Gastroesophageal sphincter (tissue), 4 donors: ENCODE measurements around the gene ANKRD9. TPM values are rescaled to one million over a fixed set of nuclear protein-coding genes. Genes with fewer than 3 reads are reported as not detected.

Experiments used
- ATAC-seq: fragments of 150-250 bp; one replicate; pipeline ENCODE4 v1.9.1; 2016; ENCODE audit warnings: mild to moderate bottlenecking, moderate library complexity
- H3K27ac ChIP-seq, 4 donors: fragments of 200-600 bp; sonication (generic) in 3 of 4; 1 replicate in 3 of 4; 2 replicates in 1 of 4; pipeline ENCODE4 v1.5.1; 2016 to 2019
- H3K27me3 ChIP-seq: fragments of 200-600 bp; sonication (generic); one replicate; pipeline ENCODE4 v1.5.1; 2019
- H3K36me3 ChIP-seq, 2 donors: fragments of 200-600 bp; sonication (generic); one replicate each; pipeline ENCODE4 v1.5.1; 2019; ENCODE audit warnings: control low read depth in 1 of 2
- H3K4me1 ChIP-seq, 3 donors: fragments of 200-600 bp; sonication (generic); 1 replicate in 2 of 3; 2 replicates in 1 of 3; pipeline ENCODE4 v1.5.1; 2016 to 2019; ENCODE audit warnings: control low read depth in 2 of 3
- H3K4me3 ChIP-seq, 2 donors: fragments of 200-600 bp; sonication (generic); one replicate each; pipeline ENCODE4 v1.5.1; 2019; ENCODE audit warnings: mild to moderate bottlenecking in 1 of 2, moderate library complexity in 1 of 2
- H3K9me3 ChIP-seq, 3 donors: fragments of 200-600 bp; sonication (generic); one replicate each; pipeline ENCODE4 v1.5.1; 2017 to 2019; ENCODE audit warnings: control low read depth in 2 of 3
- EP300 ChIP-seq: sonication (generic); formaldehyde crosslinking; IDR thresholded peaks from one replicate; pipeline ENCODE4 v1.6.1; 2017; ENCODE audit warnings: antibody characterized with exemption, mild to moderate bottlenecking
- POLR2A ChIP-seq, 2 donors: fragments of 450-650 bp; IDR thresholded peaks; one replicate each; pipeline ENCODE4 v1.6.1; 2017; ENCODE audit warnings: antibody characterized with exemption in 2 of 2, mild to moderate bottlenecking in 2 of 2, moderate library complexity in 1 of 2
- POLR2AphosphoS5 ChIP-seq: sonication (generic); formaldehyde crosslinking; IDR thresholded peaks from one replicate; pipeline ENCODE4 v1.6.1; 2017; ENCODE audit warnings: antibody characterized with exemption
- WGBS, 2 donors: methylation state at CpG; one replicate each; pipeline ENCODE4 v1.1.5; 2018; ENCODE audit warnings: low coverage in 1 of 2; 5-methylcytosine and 5-hydroxymethylcytosine counted together
- total RNA-seq, 4 donors: library from RNA; depleted of rRNA; stranded (reverse); fragments of >200 nt; gene quantifications; one replicate each; pipeline ENCODE4 v1.1.0, GENCODE V29; 2016
- TF ChIP-seq, protein P1 (sequence below), 4 experiments: fragments of 200-600 bp in 2 of 4; fragments of 450-650 bp in 2 of 4; sonication (generic) in 1 of 4; IDR thresholded peaks; one replicate each; pipeline ENCODE4 v1.5.1; 2017 to 2019; ENCODE audit warnings: antibody characterized with exemption in 4 of 4, mild to moderate bottlenecking in 2 of 4, moderate library complexity in 2 of 4

ANKRD9 gene
- total RNA-seq, 4 donors from 2014 or later: 19.4 to 44.2 (median 31.3) TPM

DNA sequence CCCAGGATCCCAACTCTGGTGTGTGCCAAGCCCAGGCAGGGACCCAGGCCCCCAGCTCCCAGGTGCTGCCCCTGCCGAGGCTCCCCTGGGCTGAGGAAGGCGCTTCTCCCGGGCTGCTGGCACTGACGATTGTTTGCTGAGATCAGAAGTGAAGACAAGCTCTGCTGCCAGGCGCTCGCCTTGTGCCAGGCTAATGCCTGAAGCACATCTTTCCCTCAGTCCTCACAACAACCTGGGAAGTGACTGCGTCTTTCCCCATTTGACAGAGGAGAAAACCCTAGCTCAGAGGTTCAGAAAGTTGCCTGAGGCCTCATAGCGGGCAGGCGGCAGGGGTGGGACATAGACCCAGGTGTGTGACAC, 36.8 kb downstream of the ANKRD9 start:
- H3K36me3 ChIP-seq: peaks cover 0 to 16% of the 10 kb centered on the region in 2 donors
- ATAC-seq: no peak
- 100% methylated on average over 1 of the region's 9 CpGs; no CpG with 5 or more reads in 1 of the 2 donors for WGBS, 2 donors
- no peaks in the 10 kb centered on the region for H3K9me3 ChIP-seq
- peaks cover 0 to 6% (median 0%) of the 10 kb centered on the region in 3 donors for H3K4me1 ChIP-seq
- no peaks in the 10 kb centered on the region for H3K27me3 ChIP-seq
- H3K4me3 ChIP-seq: no peak overlapping the region
- H3K27ac ChIP-seq: no peak overlapping the region
- TF ChIP-seq POLR2A (IDR thresholded peaks at IDR 0.05) (no peak), POLR2AphosphoS5 (no peak), EP300 (no peak)
- TF ChIP-seq, protein P1, sequence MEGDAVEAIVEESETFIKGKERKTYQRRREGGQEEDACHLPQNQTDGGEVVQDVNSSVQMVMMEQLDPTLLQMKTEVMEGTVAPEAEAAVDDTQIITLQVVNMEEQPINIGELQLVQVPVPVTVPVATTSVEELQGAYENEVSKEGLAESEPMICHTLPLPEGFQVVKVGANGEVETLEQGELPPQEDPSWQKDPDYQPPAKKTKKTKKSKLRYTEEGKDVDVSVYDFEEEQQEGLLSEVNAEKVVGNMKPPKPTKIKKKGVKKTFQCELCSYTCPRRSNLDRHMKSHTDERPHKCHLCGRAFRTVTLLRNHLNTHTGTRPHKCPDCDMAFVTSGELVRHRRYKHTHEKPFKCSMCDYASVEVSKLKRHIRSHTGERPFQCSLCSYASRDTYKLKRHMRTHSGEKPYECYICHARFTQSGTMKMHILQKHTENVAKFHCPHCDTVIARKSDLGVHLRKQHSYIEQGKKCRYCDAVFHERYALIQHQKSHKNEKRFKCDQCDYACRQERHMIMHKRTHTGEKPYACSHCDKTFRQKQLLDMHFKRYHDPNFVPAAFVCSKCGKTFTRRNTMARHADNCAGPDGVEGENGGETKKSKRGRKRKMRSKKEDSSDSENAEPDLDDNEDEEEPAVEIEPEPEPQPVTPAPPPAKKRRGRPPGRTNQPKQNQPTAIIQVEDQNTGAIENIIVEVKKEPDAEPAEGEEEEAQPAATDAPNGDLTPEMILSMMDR (IDR thresholded peaks at IDR 0.05): no peak

DNA sequence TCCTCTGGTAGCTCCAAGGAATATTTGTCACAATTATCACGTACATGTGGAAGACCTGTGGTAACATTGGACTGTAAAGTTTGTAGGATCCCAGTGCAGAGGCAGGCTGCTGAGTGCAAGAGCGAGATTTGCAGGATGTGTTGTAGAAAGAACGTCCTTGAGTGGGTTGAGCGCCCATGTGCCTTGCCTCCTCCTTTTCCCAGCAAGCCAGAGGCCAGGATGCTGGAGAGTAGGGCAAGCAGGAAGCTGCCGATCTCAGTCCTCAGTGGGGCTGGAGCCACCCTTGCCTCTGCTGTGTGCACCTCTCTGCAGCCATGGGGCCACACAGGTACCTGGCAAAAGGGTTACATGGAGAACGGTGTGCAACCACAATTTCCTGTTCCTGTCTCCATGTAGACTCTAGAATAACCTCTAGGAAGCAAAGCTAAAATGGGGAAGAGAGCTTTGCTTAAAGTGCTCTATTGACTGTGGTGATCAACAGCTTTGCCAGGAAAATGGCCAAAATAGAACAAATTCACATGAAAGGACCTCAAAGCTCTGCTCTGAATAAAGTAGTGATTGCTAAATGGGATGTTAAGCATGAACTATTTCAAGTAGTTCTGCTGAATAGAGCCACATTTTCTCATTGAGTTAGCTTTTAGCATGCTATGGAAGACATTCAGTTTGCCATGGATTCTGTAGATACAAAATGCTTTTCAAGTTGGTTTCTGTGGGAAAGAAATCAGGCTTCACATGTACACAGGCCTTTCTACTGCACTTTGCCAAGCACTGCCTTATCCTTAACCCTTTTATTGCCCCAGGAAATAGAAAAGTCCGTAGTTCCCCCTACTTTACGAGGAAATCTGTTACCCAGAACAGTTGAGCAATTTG, 37.4 kb downstream of the ANKRD9 start:
- H3K9me3 ChIP-seq: no peaks in the 10 kb centered on the region
- WGBS, 2 donors: 63 to 97% methylated on average over 4 to 6 of the region's 8 CpGs
- no peak for TF ChIP-seq EP300
- TF ChIP-seq POLR2A (IDR thresholded peaks at IDR 0.05): no peak
- TF ChIP-seq, protein P1 (IDR thresholded peaks at IDR 0.05): no peak
- TF ChIP-seq POLR2AphosphoS5: no peak
- ATAC-seq: no peak
- no peaks in the 10 kb centered on the region for H3K27me3 ChIP-seq
- no peak overlapping the region for H3K27ac ChIP-seq
- peaks cover 0 to 19% of the 10 kb centered on the region in 2 donors for H3K36me3 ChIP-seq
- H3K4me1 ChIP-seq: peaks cover 0 to 6% (median 0%) of the 10 kb centered on the region in 3 donors
- no peak overlapping the region for H3K4me3 ChIP-seq

DNA sequence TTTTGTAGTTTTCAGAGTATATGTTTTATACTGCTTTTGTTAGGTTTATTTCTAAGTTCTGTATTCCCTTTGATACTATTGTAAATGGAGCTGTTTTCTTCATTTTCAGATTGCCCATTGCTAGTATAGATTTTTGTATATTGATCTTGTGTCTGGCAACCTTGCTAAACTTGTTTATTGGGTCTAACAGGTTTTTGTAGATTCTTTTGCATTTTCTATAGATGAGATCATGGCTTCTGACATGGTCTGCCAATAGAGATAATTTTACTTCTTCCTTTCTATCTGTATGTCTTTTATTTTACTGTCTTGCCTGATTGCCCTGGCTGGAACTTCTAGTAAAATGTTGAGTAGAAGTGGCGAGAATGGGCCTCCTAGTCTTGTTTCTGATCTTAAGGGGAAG, 40.3 kb downstream of the ANKRD9 start:
- Histone ChIP-seq H3K27me3 (no peaks in the 10 kb centered on the region), H3K27ac (no peak overlapping the region), H3K4me1 (no peaks in the 10 kb centered on the region), H3K36me3 (peaks cover 0 to 46% of the 10 kb centered on the region in 2 donors), H3K9me3 (no peaks in the 10 kb centered on the region), H3K4me3 (no peak overlapping the region)
- ATAC-seq: no peak
- WGBS, 2 donors: 100% methylated on average over 1 of the region's 1 CpG
- TF ChIP-seq, protein P1 (IDR thresholded peaks at IDR 0.05): no peak
- TF ChIP-seq EP300: no peak
- no peak for TF ChIP-seq POLR2AphosphoS5
- TF ChIP-seq POLR2A (IDR thresholded peaks at IDR 0.05): no peak

DNA sequence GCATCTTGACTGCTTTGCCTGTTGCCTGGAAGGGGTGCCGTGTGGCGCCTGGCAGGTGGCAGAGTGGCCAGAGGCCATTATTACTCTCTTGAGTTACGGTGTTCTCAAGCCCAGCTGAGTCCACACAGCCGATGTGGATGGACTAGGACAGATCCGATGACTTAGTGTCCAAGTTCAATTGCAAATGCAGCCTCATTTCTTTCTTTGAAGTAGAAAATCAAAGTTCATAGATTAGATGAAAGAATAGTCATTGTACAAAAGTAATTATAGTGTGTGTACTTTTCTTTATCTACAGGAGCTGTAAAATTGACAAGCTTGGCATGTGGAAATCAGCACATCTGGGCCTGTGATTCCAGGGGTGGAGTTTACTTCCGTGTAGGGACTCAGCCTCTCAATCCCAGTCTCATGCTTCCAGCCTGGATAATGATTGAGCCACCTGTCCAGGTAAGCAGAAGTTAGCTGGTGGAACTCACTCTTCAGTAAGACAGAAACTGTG, 44.7 kb downstream of the ANKRD9 start:
- no peak for ATAC-seq
- Histone ChIP-seq H3K27ac (no peak overlapping the region), H3K4me1 (peaks cover 0 to 20% (median 0%) of the 10 kb centered on the region in 3 donors), H3K4me3 (no peak overlapping the region), H3K27me3 (no peaks in the 10 kb centered on the region), H3K36me3 (peaks cover 0 to 49% of the 10 kb centered on the region in 2 donors), H3K9me3 (no peaks in the 10 kb centered on the region)
- WGBS, 2 donors: 80 to 86% methylated on average over 1 to 4 of the region's 6 CpGs
- TF ChIP-seq EP300: no peak
- TF ChIP-seq POLR2AphosphoS5: no peak

DNA sequence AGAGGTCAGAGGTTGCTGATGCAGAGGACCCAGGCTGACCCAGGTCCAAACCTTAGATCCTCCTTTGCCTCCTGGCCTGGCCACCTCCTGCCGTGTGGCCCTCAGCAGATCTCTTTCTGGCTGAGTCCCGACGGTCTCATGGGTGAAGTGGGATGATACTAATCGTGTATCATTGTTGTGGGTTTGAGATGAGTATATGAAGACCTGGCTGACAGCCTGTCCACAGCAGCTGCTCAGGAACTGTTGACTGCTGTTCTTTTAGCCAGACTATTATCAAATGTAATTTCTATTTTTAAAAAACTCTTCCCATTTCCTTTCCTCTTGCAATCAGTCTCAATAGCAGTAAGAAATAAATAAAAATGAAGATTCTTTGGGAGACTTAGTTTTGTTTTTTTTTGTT, 45.6 kb downstream of the ANKRD9 start:
- ATAC-seq: no peak
- Histone ChIP-seq H3K36me3 (peaks cover 0 to 58% of the 10 kb centered on the region in 2 donors), H3K27ac (no peak overlapping the region), H3K9me3 (no peaks in the 10 kb centered on the region), H3K27me3 (no peaks in the 10 kb centered on the region), H3K4me3 (no peak overlapping the region), H3K4me1 (peaks cover 0 to 20% (median 0%) of the 10 kb centered on the region in 3 donors)
- no peak for TF ChIP-seq POLR2A (IDR thresholded peaks at IDR 0.05)
- TF ChIP-seq, protein P1 (IDR thresholded peaks at IDR 0.05): no peak
- no peak for TF ChIP-seq EP300
- 85 to 90% methylated on average over 2 to 4 of the region's 4 CpGs for WGBS, 2 donors
